GM23248 (cell line): ENCODE results near the gene SAMD14. TPM values are rescaled to one million over a fixed set of nuclear protein-coding genes. Genes with fewer than 3 reads are reported as not detected.

Source experiments
- DNase-seq: peaks from one replicate; pipeline ENCODE4 v3.0.0-alpha.2; 2015
- H2AFZ ChIP-seq: fragments of 200-600 bp; sonication (generic); 2 replicates; pipeline ENCODE4 v1.6.1; 2016; ENCODE audit warnings: antibody characterized with exemption
- H3F3A ChIP-seq: fragments of 200-600 bp; sonication (generic); 2 replicates; pipeline ENCODE4 v1.6.1; 2016; ENCODE audit warnings: mild to moderate bottlenecking, antibody characterized with exemption, mixed run types; ENCODE audit not compliant: insufficient read depth
- H3K27ac ChIP-seq: fragments of 200-600 bp; sonication (generic); 2 replicates; pipeline ENCODE4 v1.5.1; 2016; ENCODE audit warnings: mild to moderate bottlenecking
- H3K27me3 ChIP-seq: fragments of 200-600 bp; sonication (generic); replicated peaks from 2 replicates; pipeline ENCODE4 v1.6.1; 2016; ENCODE audit warnings: mild to moderate bottlenecking; ENCODE audit not compliant: insufficient read depth
- H3K36me3 ChIP-seq: fragments of 200-600 bp; sonication (generic); 2 replicates; pipeline ENCODE4 v1.6.1; 2016; ENCODE audit warnings: low read depth, mild to moderate bottlenecking
- H3K4me1 ChIP-seq: fragments of 200-600 bp; sonication (generic); 2 replicates; pipeline ENCODE4 v1.6.1; 2016; ENCODE audit warnings: mild to moderate bottlenecking; ENCODE audit not compliant: insufficient read depth
- H3K4me2 ChIP-seq: fragments of 200-600 bp; sonication (generic); one replicate; pipeline ENCODE4 v1.6.1; 2016; ENCODE audit warnings: mild to moderate bottlenecking; ENCODE audit not compliant: unreplicated experiment
- H3K4me3 ChIP-seq: fragments of 200-600 bp; sonication (generic); 2 replicates; pipeline ENCODE4 v1.5.1; 2016; ENCODE audit warnings: mild to moderate bottlenecking
- H3K79me2 ChIP-seq: fragments of 200-600 bp; sonication (generic); 2 replicates; pipeline ENCODE4 v1.6.1; 2016; ENCODE audit warnings: mild to moderate bottlenecking; ENCODE audit not compliant: insufficient read depth
- H3K9ac ChIP-seq: fragments of 200-600 bp; sonication (generic); 2 replicates; pipeline ENCODE4 v1.6.1; 2016; ENCODE audit warnings: mild to moderate bottlenecking
- H3K9me2 ChIP-seq: fragments of 200-600 bp; sonication (generic); 2 replicates; pipeline ENCODE4 v1.6.1; 2016; ENCODE audit warnings: mixed run types, mild to moderate bottlenecking, moderate library complexity; ENCODE audit not compliant: insufficient read depth
- H3K9me3 ChIP-seq: fragments of 200-600 bp; sonication (generic); one replicate; pipeline ENCODE4 v1.6.1; 2017; ENCODE audit warnings: low read depth
- H4K20me1 ChIP-seq: fragments of 200-600 bp; sonication (generic); 2 replicates; pipeline ENCODE4 v1.6.0; 2016; ENCODE audit not compliant: insufficient read depth
- EZH2 ChIP-seq: fragments of 200-600 bp; sonication (generic); IDR thresholded peaks from 2 replicates; pipeline ENCODE4 v1.6.1; 2018; ENCODE audit warnings: antibody characterized with exemption, mild to moderate bottlenecking; ENCODE audit not compliant: insufficient read depth, poor library complexity, severe bottlenecking
- EZH2phosphoT487 ChIP-seq: fragments of 200-600 bp; sonication (generic); IDR thresholded peaks from 2 replicates; pipeline ENCODE4 v1.6.1; 2018; ENCODE audit warnings: antibody characterized with exemption, moderate library complexity, mild to moderate bottlenecking, low read depth; ENCODE audit not compliant: insufficient read depth
- WGBS, 2 experiments: methylation state at CpG; one replicate each; pipeline ENCODE4 v1.1.6; 2015 to 2017; ENCODE audit warnings: low lambda C conversion rate in 2 of 2, low coverage in 1 of 2; ENCODE audit errors: missing lambda C conversion rate in 2 of 2; 5-methylcytosine and 5-hydroxymethylcytosine counted together
- in situ Hi-C: fragments of 300-500 bp; cut with MboI; formaldehyde crosslinking; loops from 2 replicates; pipeline ENCODE4 v1.15.0; 2020
- polyA plus RNA-seq: library from polyadenylated mRNA; unstranded; fragments of >200 nt; fragmentation: Nextera tagmentation; extraction: Ambion mirVana; gene quantifications from 2 replicates; pipeline ENCODE4 v1.2.1, GENCODE V29; 2016
- total RNA-seq: library from RNA; depleted of rRNA; stranded (reverse); fragments of >200 nt; shearing (Covaris generic); gene quantifications from 2 replicates; pipeline ENCODE4 v1.2.3, GENCODE V29; 2014

SAMD14 gene
- total and polyA plus RNA-seq, 2 experiments from 2014 or later, result 1.3 to 3.0 TPM

- Histone ChIP-seq H3K9me2 (no peaks in the 10 kb centered on the region), H3K4me3 (no peak overlapping the region), H3K9ac (no peak overlapping the region), H3K79me2 (no peaks in the 10 kb centered on the region; the same call in 1 of the 2 replicates), H3K4me2 (no peak overlapping the region), H3K9me3 (no peaks in the 10 kb centered on the region), H3K36me3 (peaks cover 53% of the 10 kb centered on the region), H3K4me1 (no peaks in the 10 kb centered on the region), H2AFZ (no peak overlapping the region), H3K27me3 (no peaks in the 10 kb centered on the region), H3K27ac (no peak overlapping the region), H4K20me1 (no peaks in the 10 kb centered on the region), H3F3A (peaks cover 58% of the 10 kb centered on the region)
- no peak for DNase-seq
- in situ Hi-C loops, result loop anchor here (10.0 kb wide), 1 partner anchor 63 kb away; no protein-coding TSS in a partner anchor
- WGBS, 2 experiments, result 70 to 79% methylated on average over 5 to 19 of the region's 19 CpGs
- TF ChIP-seq EZH2phosphoT487 (no peak), EZH2 (no peak)
Observed at GRCh38 chr17:50087912-50088405, 42.0 kb downstream of the SAMD14 start.

- in situ Hi-C loops, result loop anchor here (10.0 kb wide), 1 partner anchor 63 kb away; no protein-coding TSS in a partner anchor
- H3K79me2 ChIP-seq, result peaks cover 4% of the 10 kb centered on the region; the same call in 1 of the 2 replicates
- no peak overlapping the region for H3K9ac ChIP-seq
- peak; percentile 79 for DNase-seq
- no peak overlapping the region for H3K4me3 ChIP-seq
- H3K9me2 ChIP-seq, result no peaks in the 10 kb centered on the region
- TF ChIP-seq EZH2phosphoT487 (no peak), EZH2 (no peak)
- H2AFZ ChIP-seq, result no peak overlapping the region
- H3K9me3 ChIP-seq, result no peaks in the 10 kb centered on the region
- H3K4me1 ChIP-seq, result no peaks in the 10 kb centered on the region
- H3K36me3 ChIP-seq, result peaks cover 59% of the 10 kb centered on the region
- WGBS, 2 experiments, result 25 to 37% methylated on average over 7 to 10 of the region's 10 CpGs
- no peak overlapping the region for H3K4me2 ChIP-seq
- peaks cover 58% of the 10 kb centered on the region for H3F3A ChIP-seq
- H3K27me3 ChIP-seq, result no peaks in the 10 kb centered on the region
- H3K27ac ChIP-seq, result no peak overlapping the region
- H4K20me1 ChIP-seq, result no peaks in the 10 kb centered on the region
Observed at GRCh38 chr17:50087246-50087911, 42.6 kb downstream of the SAMD14 start.

GRCh38 chr17:50081757-50082156 lies 48.2 kb downstream of the SAMD14 start:
- no peak overlapping the region for H3K9ac ChIP-seq
- no peak overlapping the region for H2AFZ ChIP-seq
- no peak overlapping the region for H3K4me3 ChIP-seq
- peaks cover 50% of the 10 kb centered on the region for H3F3A ChIP-seq
- no peaks in the 10 kb centered on the region for H3K4me1 ChIP-seq
- H3K9me2 ChIP-seq, result no peaks in the 10 kb centered on the region
- no peaks in the 10 kb centered on the region for H4K20me1 ChIP-seq
- no peak overlapping the region for H3K4me2 ChIP-seq
- no peaks in the 10 kb centered on the region for H3K27me3 ChIP-seq
- WGBS, 2 experiments, result 78 to 80% methylated on average over 5 of the region's 5 CpGs
- H3K79me2 ChIP-seq, result peaks cover 20% of the 10 kb centered on the region; the same call in 1 of the 2 replicates
- TF ChIP-seq EZH2phosphoT487 (no peak), EZH2 (no peak)
- DNase-seq, result no peak
- H3K27ac ChIP-seq, result no peak overlapping the region
- in situ Hi-C loops, result loop anchor here (10.0 kb wide), 1 partner anchor 57 kb away; no protein-coding TSS in a partner anchor
- H3K36me3 ChIP-seq, result peaks cover 70% of the 10 kb centered on the region
- H3K9me3 ChIP-seq, result no peaks in the 10 kb centered on the region

GRCh38 chr17:50080827-50081226 lies 49.1 kb downstream of the SAMD14 start:
- Histone ChIP-seq H3K4me1 (no peaks in the 10 kb centered on the region), H3K36me3 (peaks cover 71% of the 10 kb centered on the region), H3K4me2 (no peak overlapping the region), H3F3A (peaks cover 44% of the 10 kb centered on the region), H3K27ac (no peak overlapping the region), H3K4me3 (no peak overlapping the region), H3K9me2 (no peaks in the 10 kb centered on the region), H3K27me3 (no peaks in the 10 kb centered on the region), H3K9me3 (no peaks in the 10 kb centered on the region), H2AFZ (no peak overlapping the region), H4K20me1 (no peaks in the 10 kb centered on the region), H3K79me2 (peaks cover 20% of the 10 kb centered on the region; the same call in 1 of the 2 replicates), H3K9ac (no peak overlapping the region)
- 96% methylated on average over 7 of the region's 7 CpGs for WGBS, 2 experiments
- in situ Hi-C loops, result loop anchor here (10.0 kb wide), 1 partner anchor 56 kb away; no protein-coding TSS in a partner anchor
- TF ChIP-seq EZH2phosphoT487, result no peak
- no peak for TF ChIP-seq EZH2
- DNase-seq, result no peak
